Activated T-helper 1 cell treated with anti-CD3 and anti-CD28 coated beads, Interleukin-2, amount 50 U/mL, for 16 hours (primary cell): ENCODE results near the gene FJX1.

Experiments
- DNase-seq, 2 donors: peaks; one replicate each; pipeline ENCODE4 v3.0.0-alpha.2; 2020; ENCODE audit warnings: low read depth in 1 of 2, low spot score in 1 of 2

Gene FJX1, protein sequence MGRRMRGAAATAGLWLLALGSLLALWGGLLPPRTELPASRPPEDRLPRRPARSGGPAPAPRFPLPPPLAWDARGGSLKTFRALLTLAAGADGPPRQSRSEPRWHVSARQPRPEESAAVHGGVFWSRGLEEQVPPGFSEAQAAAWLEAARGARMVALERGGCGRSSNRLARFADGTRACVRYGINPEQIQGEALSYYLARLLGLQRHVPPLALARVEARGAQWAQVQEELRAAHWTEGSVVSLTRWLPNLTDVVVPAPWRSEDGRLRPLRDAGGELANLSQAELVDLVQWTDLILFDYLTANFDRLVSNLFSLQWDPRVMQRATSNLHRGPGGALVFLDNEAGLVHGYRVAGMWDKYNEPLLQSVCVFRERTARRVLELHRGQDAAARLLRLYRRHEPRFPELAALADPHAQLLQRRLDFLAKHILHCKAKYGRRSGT

DNA sequence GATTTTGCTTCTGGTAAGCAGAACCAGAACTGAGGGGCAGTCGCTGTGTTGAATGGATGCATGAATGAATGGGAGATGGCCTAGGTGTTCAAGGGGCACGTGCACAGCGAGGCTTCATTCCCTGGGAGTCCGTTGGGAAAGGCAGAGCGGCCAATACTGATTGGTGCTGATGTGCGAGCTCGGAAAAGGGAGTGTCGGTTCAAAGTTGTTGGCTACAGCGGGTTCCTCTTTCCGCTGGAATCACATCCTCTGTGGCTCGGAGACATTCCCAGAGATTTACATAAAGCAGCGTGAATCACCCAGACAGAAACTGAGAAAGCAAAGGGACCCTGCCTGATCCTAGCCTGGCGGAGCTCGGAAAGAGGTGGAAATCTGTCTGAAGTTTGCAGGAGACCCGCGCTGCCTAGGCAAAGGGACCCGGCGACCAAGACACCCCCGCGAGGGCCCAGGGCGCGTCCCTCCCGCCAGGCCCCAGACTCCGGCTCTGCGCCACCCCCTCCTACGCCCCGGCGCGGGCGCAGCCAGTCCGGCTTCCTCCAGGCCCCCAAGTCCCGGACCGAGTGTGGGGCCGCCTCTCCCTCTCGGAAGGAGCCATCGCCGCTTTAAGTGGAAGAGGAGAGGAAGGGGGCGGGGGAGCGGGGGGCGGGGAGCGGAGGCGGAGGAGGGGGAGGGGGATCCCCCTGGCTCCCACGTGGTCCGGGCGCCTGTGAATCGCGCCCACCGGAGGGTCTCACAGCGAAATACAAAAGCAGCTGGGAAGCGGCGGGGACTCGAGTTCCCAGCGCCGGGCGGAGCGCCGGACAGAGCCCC lies at the start of gene FJX1:
Gene FJX1 (plus strand): TSS at position 774 of the 810 bp plus-strand sequence. CDS start 177 bp downstream, outside the sequence.
- DNase-seq = no peak

DNA sequence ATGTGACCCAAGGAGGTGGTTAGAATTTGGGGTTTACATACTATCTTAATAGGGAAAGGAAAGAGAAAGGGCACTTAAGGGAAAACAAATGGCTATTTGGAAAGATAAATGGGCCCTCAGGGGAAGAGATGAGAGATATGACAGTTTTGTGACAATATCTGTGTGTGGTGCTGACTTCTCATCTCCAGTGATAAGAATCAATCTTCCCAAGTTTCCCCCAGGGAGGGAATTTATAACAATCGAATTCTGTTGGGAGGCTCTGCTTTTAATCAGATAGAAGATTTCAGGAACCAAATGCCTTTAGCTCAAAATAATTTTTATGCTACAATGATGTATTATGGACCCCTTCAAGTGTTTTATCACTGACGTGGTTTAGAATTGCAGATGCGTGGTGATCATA lies 46.6 kb upstream of the FJX1 start:
- DNase-seq = no peak

DNA sequence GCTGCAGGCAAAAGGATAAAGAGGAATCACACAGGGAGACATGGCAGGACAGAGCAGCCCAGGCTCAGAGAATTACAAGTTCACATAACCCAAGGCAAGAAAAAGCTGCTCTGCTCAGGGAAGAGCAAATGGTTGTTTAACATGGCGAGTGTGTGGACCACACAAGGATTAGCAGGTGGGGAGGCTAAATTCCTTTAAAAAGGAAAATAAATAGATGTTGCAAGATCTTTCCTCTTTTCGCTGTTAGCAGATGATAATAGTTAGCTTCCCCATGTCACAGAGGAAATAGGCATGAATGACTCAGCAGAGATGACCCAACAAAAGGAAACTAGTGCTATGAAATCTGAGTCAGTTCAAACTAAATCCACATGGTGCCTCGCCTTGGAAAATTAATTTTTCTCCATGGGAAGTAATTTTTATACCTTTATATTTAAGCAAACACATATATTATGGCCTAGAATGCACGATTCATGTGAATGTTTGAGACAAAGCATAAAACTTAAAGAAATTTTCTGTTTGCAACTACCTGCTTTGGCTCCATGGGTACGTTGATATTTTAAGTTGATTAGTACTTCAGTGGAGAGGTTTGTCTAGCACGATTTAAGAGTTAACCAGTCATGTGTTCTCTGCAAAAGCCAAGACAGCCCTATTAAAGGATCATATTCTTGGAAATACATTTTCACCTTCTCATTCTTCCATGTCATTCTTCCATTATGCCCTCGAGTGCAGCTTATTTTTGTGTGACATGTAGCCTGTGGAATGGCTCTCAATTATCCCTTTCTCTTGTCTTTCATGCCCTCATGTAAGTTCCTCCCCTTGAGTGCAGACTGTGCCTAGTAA lies 38.5 kb upstream of the FJX1 start:
- no peak for DNase-seq

DNA sequence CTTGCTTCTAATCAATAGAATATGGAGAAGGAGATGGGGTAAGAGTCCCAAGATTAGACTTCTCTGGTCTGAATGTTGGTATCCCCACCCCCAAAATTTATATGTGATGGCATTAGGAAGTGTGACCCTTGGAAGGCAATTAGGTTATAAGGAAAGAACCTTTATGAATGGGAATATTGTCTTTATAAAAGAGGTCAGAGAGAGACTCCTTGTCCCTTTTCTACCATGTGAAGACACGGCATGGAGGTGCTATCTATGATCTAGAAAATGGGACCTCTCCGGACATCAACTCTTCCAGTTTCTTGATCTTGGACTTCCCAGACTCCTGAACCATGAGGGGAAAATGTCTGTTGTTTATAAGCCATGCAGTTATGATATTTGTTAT lies 37.9 kb upstream of the FJX1 start:
- DNase-seq = no peak

DNA sequence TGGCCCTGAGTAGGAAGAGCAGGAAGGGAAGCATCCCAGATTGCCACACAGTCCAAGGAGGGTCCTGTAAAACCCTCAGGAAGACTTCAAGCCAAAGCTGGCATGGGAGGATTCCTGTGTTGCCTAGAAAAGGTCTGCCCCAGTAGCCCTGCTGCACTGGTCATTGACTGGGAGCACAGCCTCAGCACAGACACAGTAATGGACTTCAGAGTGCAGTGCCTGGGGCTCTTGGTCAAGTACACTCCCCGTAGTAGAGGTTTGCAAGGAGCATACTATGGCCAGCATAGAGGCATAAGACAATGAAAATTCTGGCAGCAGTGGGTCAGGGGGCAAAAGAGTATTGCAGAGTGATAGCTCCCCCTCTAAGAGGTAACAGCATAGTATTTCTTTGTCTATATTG lies 36.2 kb upstream of the FJX1 start:
- DNase-seq = no peak

DNA sequence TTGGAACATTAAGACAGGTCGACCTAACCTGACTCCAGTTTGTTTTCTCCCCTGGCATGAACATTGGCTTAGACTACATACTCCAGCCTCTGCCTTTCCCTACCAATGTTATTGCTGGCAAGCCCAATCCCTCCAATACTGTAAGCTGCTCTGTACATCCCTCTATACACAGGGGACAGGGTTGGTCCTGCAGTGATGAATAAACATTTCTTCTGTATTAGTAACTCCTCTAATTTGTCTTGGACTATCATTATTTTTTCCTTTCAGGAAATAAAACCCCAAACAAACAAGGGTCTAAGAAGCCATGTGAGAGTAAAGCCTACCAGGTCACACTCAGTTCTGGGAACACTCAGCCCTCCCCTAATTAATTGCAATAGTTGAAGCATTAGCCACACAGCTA lies 35.1 kb upstream of the FJX1 start:
- no peak for DNase-seq

DNA sequence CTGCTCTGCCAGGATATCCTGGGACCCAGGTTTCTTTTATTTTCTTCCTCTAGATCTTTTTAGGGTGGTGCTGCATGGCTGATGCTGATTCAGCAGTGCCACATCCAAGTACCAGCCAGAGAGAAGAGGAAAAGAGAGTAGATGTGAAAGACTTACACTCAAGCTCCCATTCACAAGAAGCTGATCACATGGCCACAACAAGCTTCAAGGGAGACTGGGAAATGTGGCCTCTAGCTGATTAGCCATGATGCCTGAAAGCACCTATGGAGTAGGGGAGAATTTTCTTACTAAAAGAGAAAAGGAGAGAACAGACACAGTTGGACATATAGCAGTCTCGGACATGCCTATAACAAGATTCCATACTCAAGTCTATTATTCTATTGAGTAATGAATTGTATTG lies 34.4 kb upstream of the FJX1 start:
- DNase-seq = no peak

DNA sequence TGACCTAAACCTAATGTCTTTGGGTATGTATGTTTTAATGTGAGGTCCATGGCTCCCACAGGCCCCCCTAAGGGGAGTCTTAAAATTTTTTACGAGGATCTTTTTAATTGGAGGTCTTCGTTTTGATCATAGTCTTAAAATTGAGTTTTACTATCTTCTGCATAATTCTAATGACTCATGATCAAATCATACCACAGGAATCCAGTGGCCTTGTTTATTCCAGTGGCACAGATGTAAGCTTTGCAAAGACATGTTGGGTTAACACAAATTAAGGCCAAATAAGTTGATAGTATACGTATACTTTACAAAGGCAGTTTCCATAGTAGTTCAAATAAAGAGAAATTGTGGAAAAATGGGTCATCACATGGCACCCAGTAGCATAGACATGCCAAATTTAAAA lies 33.9 kb upstream of the FJX1 start:
- DNase-seq = no peak

DNA sequence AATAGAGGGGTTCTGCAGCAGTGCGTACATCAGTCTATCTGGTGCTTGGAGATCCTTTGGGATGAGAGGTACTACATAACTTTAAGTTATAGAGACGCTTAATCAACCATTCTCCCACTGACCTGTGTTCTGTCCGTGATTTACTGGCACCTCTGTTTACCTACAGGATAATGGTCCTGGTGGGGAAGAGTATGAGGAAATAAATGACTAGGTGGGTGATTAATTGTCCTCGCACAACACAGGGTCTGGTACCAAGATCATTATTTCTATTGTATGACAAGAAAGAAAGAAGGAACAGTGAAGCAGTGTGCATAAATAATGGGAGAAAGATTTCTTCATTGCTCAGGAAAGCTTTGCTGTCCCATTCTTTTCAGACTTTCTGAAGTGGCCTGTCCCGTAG lies 32.8 kb upstream of the FJX1 start:
- DNase-seq = no peak

DNA sequence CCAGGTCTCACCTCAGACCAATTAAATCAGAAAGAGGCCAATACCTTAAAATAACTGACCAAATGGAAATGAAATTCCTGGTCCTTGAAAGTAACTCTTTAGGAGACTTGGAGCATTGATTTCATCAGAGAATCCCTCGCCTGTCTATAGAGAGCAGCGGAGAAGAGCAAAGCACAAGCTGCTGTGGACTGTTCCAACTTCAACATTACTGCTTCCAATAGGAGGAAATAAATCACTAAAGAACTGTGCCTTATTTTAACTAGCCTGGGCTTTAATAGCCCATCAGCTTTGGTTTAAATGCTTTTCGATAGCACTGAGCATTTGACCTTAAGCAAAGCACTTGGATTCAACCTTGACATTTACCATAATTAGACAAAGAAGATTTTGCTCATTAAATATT lies 32.0 kb upstream of the FJX1 start:
- DNase-seq = no peak

DNA sequence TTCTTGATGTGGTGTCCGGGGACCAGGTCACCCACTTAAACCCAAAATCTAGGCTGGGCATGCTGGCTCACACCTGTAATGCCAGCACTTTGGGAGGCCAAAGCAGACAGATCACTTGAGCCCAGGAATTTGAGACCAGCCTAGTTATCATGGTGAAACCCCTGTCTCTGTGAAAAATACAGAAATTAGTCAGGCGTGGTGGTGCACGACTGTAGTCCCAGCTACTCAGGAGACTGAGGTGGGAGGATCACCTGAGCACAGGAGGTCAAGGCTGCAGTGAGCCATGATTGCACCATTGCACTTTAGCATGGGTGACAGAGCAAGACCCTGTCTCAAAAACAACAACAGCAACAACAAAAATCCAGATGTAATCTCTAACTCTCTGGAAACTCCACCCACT lies 30.3 kb upstream of the FJX1 start:
- no peak for DNase-seq

DNA sequence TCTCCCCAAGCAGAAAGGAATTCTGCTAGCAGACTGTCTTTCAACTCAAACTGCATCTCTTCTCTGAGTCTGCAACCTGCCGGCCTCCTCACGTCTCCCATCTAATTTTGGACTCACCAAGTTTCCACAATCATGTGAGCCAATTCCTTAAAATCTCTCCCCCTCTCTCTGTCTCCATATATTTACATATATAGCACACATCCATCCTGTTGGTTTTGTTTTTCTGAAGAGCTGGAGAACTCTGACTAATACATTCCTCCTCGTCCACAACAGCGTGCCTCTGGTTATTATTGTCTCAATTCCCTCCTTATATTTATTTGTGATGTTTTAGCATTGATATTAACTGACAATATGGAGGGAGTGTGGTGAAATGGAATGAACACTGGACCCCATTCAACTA lies 29.6 kb upstream of the FJX1 start:
- no peak for DNase-seq

DNA sequence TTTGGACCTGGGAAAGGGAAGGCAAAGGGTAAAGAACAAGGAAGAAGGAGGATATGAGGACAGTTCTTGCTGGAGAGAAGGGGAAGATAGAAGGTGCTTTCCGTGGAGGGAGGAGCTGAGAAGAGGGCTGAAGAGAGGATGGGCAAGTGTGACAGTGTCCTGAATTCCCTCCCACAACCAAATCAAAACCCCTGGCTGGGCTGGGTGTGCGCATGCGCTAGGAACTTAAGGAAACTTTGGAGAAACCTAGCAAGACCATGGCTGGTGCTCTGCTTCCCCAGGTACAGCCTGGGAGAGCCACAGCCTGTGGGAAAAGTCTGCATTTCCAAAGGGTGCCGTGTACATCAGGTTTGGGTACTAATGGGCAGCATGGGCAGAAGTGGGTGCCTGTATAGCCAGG lies 29.0 kb upstream of the FJX1 start:
- DNase-seq = no peak

DNA sequence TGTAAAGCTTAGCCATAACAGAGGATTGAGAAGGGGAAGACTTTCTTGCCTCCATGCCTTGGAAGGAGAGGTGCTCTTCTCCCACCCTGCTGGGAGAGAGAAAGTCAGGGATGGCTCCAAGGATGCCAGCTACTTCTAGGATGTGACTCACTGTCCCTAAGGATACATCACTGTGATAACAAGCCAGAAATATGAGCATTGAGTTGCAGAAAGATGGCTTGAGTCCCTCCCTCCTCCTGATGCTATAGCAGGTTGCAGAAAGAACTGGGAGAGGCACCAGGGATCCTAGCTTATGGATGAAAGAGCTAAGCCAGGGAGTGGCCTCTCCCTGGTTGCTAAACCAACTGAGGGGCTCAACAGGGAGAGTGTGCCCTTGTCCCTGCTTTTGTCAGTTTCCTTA lies 27.8 kb upstream of the FJX1 start:
- no peak for DNase-seq

DNA sequence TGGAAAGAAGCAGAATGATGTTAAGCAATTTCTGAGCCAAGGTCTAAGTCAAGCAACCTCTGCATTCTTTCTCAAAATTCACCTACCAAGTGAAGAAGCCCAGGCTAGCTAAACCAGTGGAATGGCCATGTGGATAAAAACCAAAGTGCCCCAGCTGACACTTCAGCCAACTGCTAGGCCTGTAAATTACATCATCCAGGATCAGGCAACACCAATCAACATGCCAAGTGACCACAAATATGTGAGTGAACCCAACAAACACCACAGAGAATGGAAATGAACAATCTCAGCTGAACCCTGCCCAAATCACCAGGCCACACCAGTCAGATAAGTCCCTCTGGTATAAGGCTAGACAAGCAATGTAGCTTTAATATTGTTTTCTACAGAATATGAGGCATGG lies 25.1 kb upstream of the FJX1 start:
- DNase-seq = no peak

DNA sequence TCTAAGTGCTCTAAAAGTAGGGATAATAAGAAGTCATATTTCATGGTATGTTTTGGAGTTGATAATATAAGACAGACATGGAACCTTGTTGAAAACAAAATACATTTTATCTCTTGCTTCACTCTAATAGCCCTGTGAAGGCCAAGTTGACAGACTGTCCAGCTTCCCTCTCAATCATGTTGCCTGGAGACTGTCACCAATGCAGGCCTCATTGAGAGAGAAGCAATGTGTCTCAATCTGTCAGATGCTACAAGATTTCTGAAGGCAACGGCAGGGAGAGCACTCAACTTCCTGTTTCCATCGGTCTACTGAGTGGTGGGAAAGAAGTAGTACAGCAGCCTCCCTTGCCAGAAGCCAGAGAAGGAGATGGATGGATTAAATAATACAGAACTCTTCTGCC lies 23.6 kb upstream of the FJX1 start:
- DNase-seq = no peak

DNA sequence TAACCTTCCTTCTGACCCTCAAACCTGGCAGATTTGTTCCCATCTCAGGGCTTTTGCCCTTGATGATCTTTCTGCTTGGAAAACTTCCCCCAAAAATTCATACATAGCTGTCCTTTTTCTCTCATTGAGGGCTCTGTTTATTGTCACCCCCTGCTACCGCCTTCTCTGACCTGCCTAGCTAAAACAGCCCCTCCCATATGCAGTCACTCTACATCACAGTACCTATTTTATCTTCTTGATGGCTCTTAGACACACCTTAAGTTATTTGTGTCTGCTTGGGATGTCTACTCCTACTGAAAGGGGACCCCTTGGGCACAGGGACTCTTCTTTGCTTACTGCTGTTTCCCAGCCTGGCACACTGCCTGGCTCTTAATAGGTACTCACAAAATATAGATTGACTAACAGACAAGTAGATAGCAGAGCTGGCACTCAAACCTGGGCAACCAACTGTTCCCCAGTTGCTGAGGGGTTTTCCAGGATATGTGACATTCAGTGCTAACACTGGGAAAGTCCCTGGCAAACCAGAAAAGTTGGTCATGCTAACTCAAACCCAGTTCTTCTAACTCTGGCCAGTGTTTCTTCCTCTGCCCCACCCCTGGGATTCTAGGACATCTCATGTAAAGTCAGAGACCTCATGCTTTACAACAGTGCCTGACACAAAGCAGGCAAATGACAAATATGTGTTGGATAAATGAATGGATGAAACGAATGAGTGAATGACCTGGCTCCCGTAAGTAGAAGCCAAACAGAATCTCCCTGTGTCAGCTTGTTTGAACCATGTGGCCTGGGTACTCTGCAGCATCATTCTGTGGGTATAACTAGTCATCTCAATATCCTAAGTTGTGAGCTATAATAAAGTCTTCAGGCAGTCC lies 19.8 kb upstream of the FJX1 start:
- no peak for DNase-seq

DNA sequence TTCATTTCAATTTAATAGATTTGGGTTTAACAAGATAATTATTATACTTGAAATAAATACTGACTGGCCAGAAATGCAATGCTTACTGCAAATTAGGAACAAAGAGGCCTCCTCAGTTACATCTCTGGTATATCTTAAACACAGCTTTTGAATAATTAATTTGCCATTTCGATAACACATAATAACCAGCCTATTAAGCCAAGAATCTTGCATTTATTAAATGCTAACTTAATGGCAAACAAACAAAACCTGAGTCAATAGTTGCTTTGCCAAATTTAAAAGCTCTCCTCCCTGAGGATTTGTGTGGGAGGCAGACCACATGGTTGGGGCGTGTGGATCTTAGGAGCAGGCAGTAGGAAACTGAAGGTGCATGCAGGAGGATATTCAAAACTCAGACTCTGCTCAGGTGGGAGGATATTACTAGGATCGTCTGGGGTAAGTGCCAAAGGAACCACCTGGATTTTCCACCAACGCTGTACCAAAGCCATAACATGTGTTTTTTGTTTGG lies 17.9 kb upstream of the FJX1 start:
- no peak for DNase-seq

DNA sequence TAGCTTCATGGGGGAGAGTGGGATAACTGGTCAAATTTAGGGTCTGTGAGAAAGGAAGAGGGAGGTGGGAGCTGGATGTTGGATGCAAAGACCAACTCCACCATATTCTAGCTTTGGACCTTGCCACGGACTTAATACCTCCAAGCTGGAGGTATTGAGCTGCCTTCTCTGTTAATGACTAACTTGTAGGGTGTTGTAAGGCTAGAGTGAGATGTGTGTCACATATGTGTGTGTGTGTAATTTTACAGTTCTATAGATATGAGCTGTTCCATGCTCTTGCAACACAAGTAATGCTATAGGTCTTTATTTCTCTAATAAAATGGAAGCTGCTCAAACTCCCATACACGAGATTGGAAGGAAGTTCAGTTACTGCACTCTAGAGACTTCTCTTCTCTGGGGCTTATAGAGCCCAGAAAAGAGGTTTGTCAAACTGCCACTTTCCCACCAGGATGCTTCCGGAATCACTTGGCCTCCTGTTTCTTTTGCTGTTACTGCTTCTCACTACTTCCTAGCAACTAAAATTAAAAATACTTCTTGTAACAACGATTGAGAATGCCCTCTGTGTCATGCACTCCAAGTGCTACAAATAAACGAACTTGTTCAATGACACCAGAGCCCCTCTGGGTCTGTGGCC lies 16.0 kb upstream of the FJX1 start:
- DNase-seq = no peak

DNA sequence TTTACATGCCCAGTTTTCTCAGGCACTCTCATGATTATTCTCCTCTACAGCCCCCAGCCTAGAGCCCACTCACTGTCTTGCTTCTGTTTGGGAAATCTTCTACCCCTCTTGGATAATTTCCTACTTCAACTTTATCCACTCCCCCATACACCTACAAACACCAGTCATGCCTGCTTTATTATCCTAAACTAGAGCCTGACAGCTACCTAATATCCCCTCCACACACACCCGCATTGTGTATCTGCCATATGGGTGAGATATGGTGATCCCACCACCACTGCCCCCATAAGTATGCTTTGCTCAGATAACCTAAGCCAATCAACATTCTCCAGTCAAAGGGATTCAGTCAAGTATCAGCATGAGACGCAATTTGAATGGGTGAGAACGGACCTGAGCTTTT lies 15.3 kb upstream of the FJX1 start:
- DNase-seq = no peak
